HL-60/S4 (cell line): Measurements from ENCODE around the gene FOXP3.
"Not testable (repeated sequence)": the region's sequence is repeated elsewhere in the genome, so short reads cannot be mapped to it uniquely, and the experiment has no call there.

Experiments
- in situ Hi-C: fragments of 300-500 bp; cut with MboI; formaldehyde crosslinking; loops from 2 replicates; pipeline ENCODE4 v1.14.3; 2022; ENCODE audit warnings: low sequenced_read_pairs

The FOXP3 gene

GRCh38 chrX:49264460-49264859 lies at the start of gene FOXP3:
Gene FOXP3, minus strand, starts transcription at chrX:49264710. Its CDS starts 6,205 bp downstream, at chrX:49258505.
- in situ Hi-C loops: no loop called here

- in situ Hi-C loops: no loop called here
Measured at GRCh38 chrX:49312176-49312575, 47.7 kb upstream of the FOXP3 start.

GRCh38 chrX:49310371-49310770 lies 45.9 kb upstream of the FOXP3 start:
- in situ Hi-C loops: no loop called here

GRCh38 chrX:49309401-49309981 lies 45.0 kb upstream of the FOXP3 start:
- in situ Hi-C loops: no loop called here

- in situ Hi-C loops: no loop called here
Measured at GRCh38 chrX:49308604-49309269, 44.2 kb upstream of the FOXP3 start.

GRCh38 chrX:49307775-49308174 lies 43.3 kb upstream of the FOXP3 start:
- in situ Hi-C loops: not testable (repeated sequence)

- in situ Hi-C loops: no loop called here
Measured at GRCh38 chrX:49303346-49303745, 38.8 kb upstream of the FOXP3 start, which contains the start of gene GAGE10. Gene GAGE10, plus strand, starts transcription at chrX:49303646. Its CDS starts 1,214 bp downstream, at chrX:49304860.

- in situ Hi-C loops: no loop called here
Measured at GRCh38 chrX:49300703-49301102, 36.2 kb upstream of the FOXP3 start.

GRCh38 chrX:49299293-49299692 lies 34.8 kb upstream of the FOXP3 start:
- in situ Hi-C loops: not testable (repeated sequence)

- in situ Hi-C loops: no loop called here
Measured at GRCh38 chrX:49292400-49293362, 28.2 kb upstream of the FOXP3 start.

GRCh38 chrX:49291615-49292337 lies 27.3 kb upstream of the FOXP3 start:
- in situ Hi-C loops: no loop called here

GRCh38 chrX:49290215-49290614 lies 25.7 kb upstream of the FOXP3 start:
- in situ Hi-C loops: no loop called here

- in situ Hi-C loops: no loop called here
Measured at GRCh38 chrX:49287665-49288064, 23.2 kb upstream of the FOXP3 start.

GRCh38 chrX:49286581-49286980 lies 22.1 kb upstream of the FOXP3 start:
- in situ Hi-C loops: no loop called here

- in situ Hi-C loops: no loop called here
Measured at GRCh38 chrX:49286136-49286535, 21.6 kb upstream of the FOXP3 start.

GRCh38 chrX:49284212-49284611 lies 19.7 kb upstream of the FOXP3 start:
- in situ Hi-C loops: no loop called here

- in situ Hi-C loops: no loop called here
Measured at GRCh38 chrX:49282647-49283011, 18.1 kb upstream of the FOXP3 start.

GRCh38 chrX:49278081-49278480 lies 13.6 kb upstream of the FOXP3 start:
- in situ Hi-C loops: no loop called here

- in situ Hi-C loops: no loop called here
Measured at GRCh38 chrX:49277535-49277830, 13.0 kb upstream of the FOXP3 start.

GRCh38 chrX:49276671-49277534 lies 12.4 kb upstream of the FOXP3 start:
- in situ Hi-C loops: no loop called here
